Uterus (tissue), 4 donors: ENCODE data around the gene HMGXB3. TPM values are rescaled to one million over a fixed set of nuclear protein-coding genes. Genes with fewer than 3 reads are reported as not detected.

ENCODE experiments used
- DNase-seq, 2 donors: peaks; one replicate each; pipeline ENCODE4 v3.0.0-alpha.2; 2019 to 2020
- H3K27ac ChIP-seq, 2 donors: fragments of 200-600 bp; sonication (generic); 1 replicate in 1 of 2; 2 replicates in 1 of 2; pipeline ENCODE4 v1.5.1; 2016 to 2018
- H3K27me3 ChIP-seq, 2 donors: fragments of 200-600 bp; sonication (generic); one replicate each; pipeline ENCODE4 v1.5.1; 2018 to 2019; ENCODE audit warnings: control low read depth in 1 of 2
- H3K36me3 ChIP-seq, 2 donors: fragments of 200-600 bp; sonication (generic); one replicate each; pipeline ENCODE4 v1.5.1; 2019; ENCODE audit warnings: control low read depth in 1 of 2
- H3K4me1 ChIP-seq, 2 donors: fragments of 200-600 bp; sonication (generic); one replicate each; pipeline ENCODE4 v1.5.1; 2018 to 2019; ENCODE audit warnings: control low read depth in 1 of 2
- H3K4me3 ChIP-seq, 2 donors: fragments of 200-600 bp; sonication (generic); 1 replicate in 1 of 2; 2 replicates in 1 of 2; pipeline ENCODE4 v1.5.1; 2018 to 2019; ENCODE audit warnings: mild to moderate bottlenecking in 1 of 2
- H3K9me3 ChIP-seq, 2 donors: fragments of 200-600 bp; sonication (generic); one replicate each; pipeline ENCODE4 v1.5.1; 2019; ENCODE audit warnings: control low read depth in 1 of 2
- POLR2A ChIP-seq, 2 donors: fragments of 450-650 bp; IDR thresholded peaks; one replicate each; pipeline ENCODE4 v1.6.1; 2016; ENCODE audit warnings: antibody characterized with exemption in 2 of 2, mild to moderate bottlenecking in 1 of 2, moderate library complexity in 1 of 2
- intact Hi-C: fragments of 100-400 bp; cut with DNase I; formaldehyde crosslinking; loops from one replicate; pipeline ENCODE4 v1.15.1; 2023; ENCODE audit warnings: low total_unique reads
- total RNA-seq, 4 donors: library from RNA; depleted of rRNA in 3 of 4; stranded (reverse); fragments of >200 nt in 3 of 4; gene quantifications; one replicate each; pipeline versions ENCODE4 v1.1.0 to v1.2.4, GENCODE V29; 2014 to 2023
- TF ChIP-seq, protein P1 (sequence below), 4 experiments: fragments of 200-600 bp in 2 of 4; fragments of 450-650 bp in 2 of 4; sonication (generic) in 2 of 4; IDR thresholded peaks; one replicate each; pipeline ENCODE4 v1.5.1; 2016 to 2019; ENCODE audit warnings: antibody characterized with exemption in 4 of 4, mild to moderate bottlenecking in 2 of 4, moderate library complexity in 1 of 4
- donor health status: DM: yes; HTN: yes; CAD: no.

HMGXB3 gene
- total RNA-seq, 4 donors from 2014 or later: 19.0 to 43.4 (median 30.2) TPM

GRCh38 chr5:149990518-149991376, 9.8 kb upstream of the HMGXB3 start:
- no peaks in the 10 kb centered on the region for H3K4me1 ChIP-seq
- TF ChIP-seq, protein P1, sequence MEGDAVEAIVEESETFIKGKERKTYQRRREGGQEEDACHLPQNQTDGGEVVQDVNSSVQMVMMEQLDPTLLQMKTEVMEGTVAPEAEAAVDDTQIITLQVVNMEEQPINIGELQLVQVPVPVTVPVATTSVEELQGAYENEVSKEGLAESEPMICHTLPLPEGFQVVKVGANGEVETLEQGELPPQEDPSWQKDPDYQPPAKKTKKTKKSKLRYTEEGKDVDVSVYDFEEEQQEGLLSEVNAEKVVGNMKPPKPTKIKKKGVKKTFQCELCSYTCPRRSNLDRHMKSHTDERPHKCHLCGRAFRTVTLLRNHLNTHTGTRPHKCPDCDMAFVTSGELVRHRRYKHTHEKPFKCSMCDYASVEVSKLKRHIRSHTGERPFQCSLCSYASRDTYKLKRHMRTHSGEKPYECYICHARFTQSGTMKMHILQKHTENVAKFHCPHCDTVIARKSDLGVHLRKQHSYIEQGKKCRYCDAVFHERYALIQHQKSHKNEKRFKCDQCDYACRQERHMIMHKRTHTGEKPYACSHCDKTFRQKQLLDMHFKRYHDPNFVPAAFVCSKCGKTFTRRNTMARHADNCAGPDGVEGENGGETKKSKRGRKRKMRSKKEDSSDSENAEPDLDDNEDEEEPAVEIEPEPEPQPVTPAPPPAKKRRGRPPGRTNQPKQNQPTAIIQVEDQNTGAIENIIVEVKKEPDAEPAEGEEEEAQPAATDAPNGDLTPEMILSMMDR (IDR thresholded peaks at IDR 0.05): peak; percentile 85 to 89 (median 88)
- no peak for TF ChIP-seq POLR2A (IDR thresholded peaks at IDR 0.05)
- DNase-seq: peak; percentile 62 to 72
- H3K27me3 ChIP-seq: no peaks in the 10 kb centered on the region
- intact Hi-C loops: loop anchor here (5.0 to 10.0 kb wide), 2 partner anchors 158 to 356 kb away; no protein-coding TSS in a partner anchor
- no peak overlapping the region for H3K4me3 ChIP-seq
- H3K27ac ChIP-seq: no peak overlapping the region
- H3K36me3 ChIP-seq: no peaks in the 10 kb centered on the region
- H3K9me3 ChIP-seq: no peaks in the 10 kb centered on the region

DNA sequence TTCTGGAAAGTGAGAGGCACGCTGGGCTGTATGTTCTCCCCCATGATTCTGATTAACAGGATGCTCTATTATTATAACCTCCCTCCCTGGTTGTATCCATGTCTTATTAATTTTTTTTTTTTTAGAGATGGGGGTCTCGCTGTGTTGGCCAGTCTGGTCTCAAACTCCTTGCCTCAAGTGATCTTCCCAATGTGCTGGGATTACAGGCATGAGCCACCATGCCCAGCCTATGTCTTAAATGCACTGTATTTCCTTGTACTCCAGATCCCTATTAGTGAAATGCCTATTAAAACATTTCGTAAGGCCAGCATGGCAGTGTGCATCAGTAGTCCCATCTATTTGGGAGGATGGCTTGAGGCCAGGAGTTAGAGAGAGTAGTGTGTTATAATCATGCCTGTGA, 7.1 kb upstream of the HMGXB3 start:
- Histone ChIP-seq H3K4me3 (no peak overlapping the region), H3K27me3 (no peaks in the 10 kb centered on the region), H3K9me3 (no peaks in the 10 kb centered on the region), H3K4me1 (no peaks in the 10 kb centered on the region), H3K27ac (no peak overlapping the region), H3K36me3 (no peaks in the 10 kb centered on the region)
- no peak for TF ChIP-seq POLR2A (IDR thresholded peaks at IDR 0.05)
- TF ChIP-seq, protein P1 (IDR thresholded peaks at IDR 0.05): no peak
- intact Hi-C loops: loop anchor here (5.0 to 10.0 kb wide), 2 partner anchors 161 to 359 kb away; no protein-coding TSS in a partner anchor
- DNase-seq: no peak

DNA sequence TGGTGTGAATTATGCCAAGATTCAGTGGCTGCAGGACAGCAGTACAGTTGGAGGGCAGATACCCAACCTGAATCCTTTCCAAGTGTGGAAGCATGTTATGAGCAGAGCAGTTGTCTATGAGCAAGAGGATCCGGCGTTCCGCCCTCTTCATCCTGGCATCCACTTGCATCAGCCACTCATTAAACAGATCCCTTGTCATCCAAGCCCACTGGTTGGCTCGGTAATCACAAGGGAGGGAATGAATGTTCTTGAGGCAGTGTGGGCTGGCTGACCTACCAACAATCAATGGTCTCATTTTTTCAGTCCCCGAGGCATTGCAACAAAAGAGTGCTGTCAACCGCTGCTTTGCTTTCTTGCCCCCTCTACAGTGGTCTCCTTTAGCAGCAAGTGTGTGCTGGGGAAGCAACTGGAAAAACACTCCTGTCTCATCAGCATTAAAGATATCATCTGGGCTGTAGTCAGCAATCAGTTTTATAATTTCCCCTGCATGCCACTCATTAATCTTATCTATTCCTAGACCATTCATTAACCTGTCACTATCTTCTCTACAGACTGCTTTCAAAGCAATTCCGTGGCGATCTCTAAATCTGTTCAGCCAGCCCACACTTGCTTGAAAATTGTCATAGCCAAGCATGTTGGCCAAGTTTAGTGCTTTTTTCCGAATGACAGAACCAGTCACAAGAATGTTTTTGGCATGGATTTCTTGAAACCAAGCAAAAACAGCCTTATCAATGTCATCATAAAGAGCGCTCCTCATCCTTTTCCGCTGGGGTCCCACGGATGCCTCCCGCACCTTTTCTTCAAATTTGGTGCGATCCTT, 4.9 kb upstream of the HMGXB3 start:
- TF ChIP-seq, protein P1 (IDR thresholded peaks at IDR 0.05): no peak
- no peak for TF ChIP-seq POLR2A (IDR thresholded peaks at IDR 0.05)
- no peaks in the 10 kb centered on the region for H3K36me3 ChIP-seq
- no peaks in the 10 kb centered on the region for H3K27me3 ChIP-seq
- no peaks in the 10 kb centered on the region for H3K4me1 ChIP-seq
- DNase-seq: no peak
- no peaks in the 10 kb centered on the region for H3K9me3 ChIP-seq
- no peak overlapping the region for H3K4me3 ChIP-seq
- H3K27ac ChIP-seq: no peak overlapping the region
- intact Hi-C loops: loop anchor here (10.0 kb wide), 1 partner anchor 361 kb away; no protein-coding TSS in a partner anchor

- no peaks in the 10 kb centered on the region for H3K36me3 ChIP-seq
- intact Hi-C loops: loop anchor here (10.0 kb wide), 1 partner anchor 362 kb away; no protein-coding TSS in a partner anchor
- no peak overlapping the region for H3K27ac ChIP-seq
- no peaks in the 10 kb centered on the region for H3K9me3 ChIP-seq
- H3K4me3 ChIP-seq: no peak overlapping the region
- no peaks in the 10 kb centered on the region for H3K4me1 ChIP-seq
- no peak for DNase-seq
- no peak for TF ChIP-seq POLR2A (IDR thresholded peaks at IDR 0.05)
- TF ChIP-seq, protein P1 (IDR thresholded peaks at IDR 0.05): no peak
- H3K27me3 ChIP-seq: no peaks in the 10 kb centered on the region
Observed at GRCh38 chr5:149996205-149996890, 4.2 kb upstream of the HMGXB3 start.
